Smooth muscle cell (in vitro differentiated cells): Measurements from ENCODE around the gene AGPAT3. TPM values are rescaled to one million over a fixed set of nuclear protein-coding genes. Genes with fewer than 3 reads are reported as not detected.

Source experiments
- DNase-seq: peaks from one replicate; lab custom pipeline; 2025; ENCODE audit not compliant: unreplicated experiment; lab: John Stamatoyannopoulos, UW
- H2AFZ ChIP-seq: fragments of 200-600 bp; sonication (generic); 2 replicates; pipeline ENCODE4 v1.6.0; 2016; ENCODE audit warnings: antibody characterized with exemption, low read depth, mild to moderate bottlenecking
- H3F3A ChIP-seq: fragments of 200-600 bp; sonication (generic); 2 replicates; pipeline ENCODE4 v1.6.0; 2017; ENCODE audit warnings: antibody characterized with exemption, low read depth
- H3K27ac ChIP-seq: fragments of 200-600 bp; sonication (generic); 2 replicates; pipeline ENCODE4 v1.5.1; 2016; ENCODE audit warnings: low read depth, mild to moderate bottlenecking
- H3K27me3 ChIP-seq: fragments of 200-600 bp; sonication (generic); 2 replicates; pipeline ENCODE4 v1.6.1; 2016; ENCODE audit warnings: low read depth, mild to moderate bottlenecking
- H3K36me3 ChIP-seq: fragments of 200-600 bp; sonication (generic); 2 replicates; pipeline ENCODE4 v1.5.1; 2016; ENCODE audit warnings: low read depth
- H3K4me1 ChIP-seq: fragments of 200-600 bp; sonication (generic); 2 replicates; pipeline ENCODE4 v1.5.1; 2016; ENCODE audit warnings: low read depth
- H3K4me2 ChIP-seq: fragments of 200-600 bp; sonication (generic); 2 replicates; pipeline ENCODE4 v1.6.0; 2016; ENCODE audit warnings: mild to moderate bottlenecking
- H3K4me3 ChIP-seq: fragments of 200-600 bp; sonication (generic); 2 replicates; pipeline ENCODE4 v1.5.1; 2016; ENCODE audit warnings: mild to moderate bottlenecking
- H3K79me2 ChIP-seq: fragments of 200-600 bp; sonication (generic); 2 replicates; pipeline ENCODE4 v1.6.0; 2016; ENCODE audit warnings: low read depth, mild to moderate bottlenecking
- H3K9ac ChIP-seq: fragments of 200-600 bp; sonication (generic); 2 replicates; pipeline ENCODE4 v1.6.0; 2016; ENCODE audit warnings: low read depth
- H3K9me3 ChIP-seq: fragments of 200-600 bp; sonication (generic); replicated peaks from 2 replicates; pipeline ENCODE4 v1.5.1; 2016; ENCODE audit warnings: low read depth
- H4K20me1 ChIP-seq: fragments of 200-600 bp; sonication (generic); 2 replicates; pipeline ENCODE4 v1.6.0; 2016; ENCODE audit warnings: low read depth
- CTCF ChIP-seq: fragments of 200-600 bp; sonication (generic); IDR thresholded peaks from 2 replicates; pipeline ENCODE4 v1.5.1; 2017; ENCODE audit warnings: borderline replicate concordance, mild to moderate bottlenecking, antibody characterized with exemption; ENCODE audit not compliant: insufficient read depth, poor library complexity, severe bottlenecking
- WGBS: methylation state at CpG from one replicate; pipeline ENCODE4 v1.1.7; 2016; ENCODE audit warnings: low lambda C conversion rate; 5-methylcytosine and 5-hydroxymethylcytosine counted together
- polyA plus RNA-seq: library from polyadenylated mRNA; unstranded; fragments of >200 nt; fragmentation: Nextera tagmentation; extraction: Ambion mirVana; gene quantifications from 2 replicates; pipeline ENCODE4 v1.2.1, GENCODE V29; 2016
- total RNA-seq: library from RNA; depleted of rRNA; stranded (reverse); fragments of >200 nt; gene quantifications from 2 replicates; pipeline ENCODE4 v1.2.3, GENCODE V29; 2014

AGPAT3 gene
- total and polyA plus RNA-seq, 2 experiments from 2014 or later, result 10.9 to 17.2 TPM

- 92% methylated on average over 16 of the region's 16 CpGs for WGBS
- H2AFZ ChIP-seq, result no peak overlapping the region
- no peaks in the 10 kb centered on the region for H3K9me3 ChIP-seq
- H3K27me3 ChIP-seq, result no peaks in the 10 kb centered on the region
- peaks cover 62% of the 10 kb centered on the region for H4K20me1 ChIP-seq
- H3K4me3 ChIP-seq, result no peak overlapping the region
- H3K79me2 ChIP-seq, result peaks cover 2% of the 10 kb centered on the region
- H3K27ac ChIP-seq, result no peak overlapping the region
- H3K4me2 ChIP-seq, result no peak overlapping the region
- H3K4me1 ChIP-seq, result no peaks in the 10 kb centered on the region
- H3K9ac ChIP-seq, result no peak overlapping the region
- no peaks in the 10 kb centered on the region for H3F3A ChIP-seq
- no peak for TF ChIP-seq CTCF
- DNase-seq, result no peak
- no peaks in the 10 kb centered on the region for H3K36me3 ChIP-seq
These were observed 40.9 kb downstream of the AGPAT3 start for GRCh38 chr21:43905726-43906455.

- Histone ChIP-seq H3K79me2 (no peaks in the 10 kb centered on the region), H3K9me3 (no peaks in the 10 kb centered on the region), H3K27me3 (no peaks in the 10 kb centered on the region), H2AFZ (no peak overlapping the region), H3K36me3 (no peaks in the 10 kb centered on the region), H3K4me3 (no peak overlapping the region), H3K27ac (no peak overlapping the region), H3K9ac (no peak overlapping the region), H3K4me2 (no peak overlapping the region), H4K20me1 (peaks cover 61% of the 10 kb centered on the region), H3K4me1 (no peaks in the 10 kb centered on the region), H3F3A (no peaks in the 10 kb centered on the region)
- WGBS, result 97% methylated on average over 26 of the region's 26 CpGs
- DNase-seq, result no peak
- TF ChIP-seq CTCF, result no peak
These were observed 41.8 kb downstream of the AGPAT3 start for GRCh38 chr21:43906585-43907370.

DNA sequence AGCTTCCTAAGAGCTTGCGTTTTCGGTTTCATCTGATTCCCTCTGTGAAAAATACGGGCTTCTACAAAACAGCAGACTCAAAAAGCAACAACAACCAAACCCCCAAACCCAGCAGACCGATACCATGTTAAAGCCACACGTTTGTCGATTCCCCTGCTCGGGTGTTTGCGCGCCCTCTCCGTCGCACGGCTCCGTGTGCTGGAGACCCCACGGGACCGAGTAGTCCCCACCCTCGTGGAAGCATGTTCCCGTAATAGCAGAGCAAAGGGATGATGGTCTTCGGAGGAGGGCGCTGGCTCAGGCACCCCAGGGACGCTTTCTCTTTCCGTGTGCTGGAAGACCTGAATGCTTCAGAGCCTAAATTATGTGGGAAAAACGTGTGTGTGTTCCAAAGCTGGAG is 42.7 kb downstream of the AGPAT3 start:
- Histone ChIP-seq H3K9me3 (no peaks in the 10 kb centered on the region), H3K9ac (no peak overlapping the region), H3K4me3 (no peak overlapping the region), H2AFZ (no peak overlapping the region), H4K20me1 (peaks cover 62% of the 10 kb centered on the region), H3F3A (no peaks in the 10 kb centered on the region), H3K27me3 (no peaks in the 10 kb centered on the region), H3K27ac (no peak overlapping the region), H3K4me2 (no peak overlapping the region), H3K79me2 (no peaks in the 10 kb centered on the region), H3K4me1 (no peaks in the 10 kb centered on the region), H3K36me3 (no peaks in the 10 kb centered on the region)
- 92% methylated on average over 22 of the region's 22 CpGs for WGBS
- no peak for DNase-seq
- TF ChIP-seq CTCF, result no peak
